ENCODE measurements around the gene NEDD4L.

- TF ChIP-seq EZH2 (IDR thresholded peaks at IDR 0.05; ENCODE audit: low read length) = no peak
- TF ChIP-seq CTCF (optimal IDR thresholded peaks at IDR 0.05 in 1 of 3, IDR thresholded peaks at IDR 0.05 in 1 of 3, conservative IDR thresholded peaks at IDR 0.05 in 1 of 3; ENCODE audit: extremely low read depth in 1 of 3, insufficient read depth in 2 of 3, low read length in 3 of 3) = no peak
These were observed 25.8 kb downstream of the NEDD4L start for GRCh38 chr18:58069721-58070292.

All from keratinocyte (primary cell).